ENCODE data around the gene SLC12A5. TPM values are rescaled to one million over a fixed set of nuclear protein-coding genes. Genes with fewer than 3 reads are reported as not detected.

SLC12A5 gene
- total and polyA plus RNA-seq, 2 donors (not counting 1 experiment from before 2014, with no cell fraction given) = 0.27 to 0.50 TPM

DNA sequence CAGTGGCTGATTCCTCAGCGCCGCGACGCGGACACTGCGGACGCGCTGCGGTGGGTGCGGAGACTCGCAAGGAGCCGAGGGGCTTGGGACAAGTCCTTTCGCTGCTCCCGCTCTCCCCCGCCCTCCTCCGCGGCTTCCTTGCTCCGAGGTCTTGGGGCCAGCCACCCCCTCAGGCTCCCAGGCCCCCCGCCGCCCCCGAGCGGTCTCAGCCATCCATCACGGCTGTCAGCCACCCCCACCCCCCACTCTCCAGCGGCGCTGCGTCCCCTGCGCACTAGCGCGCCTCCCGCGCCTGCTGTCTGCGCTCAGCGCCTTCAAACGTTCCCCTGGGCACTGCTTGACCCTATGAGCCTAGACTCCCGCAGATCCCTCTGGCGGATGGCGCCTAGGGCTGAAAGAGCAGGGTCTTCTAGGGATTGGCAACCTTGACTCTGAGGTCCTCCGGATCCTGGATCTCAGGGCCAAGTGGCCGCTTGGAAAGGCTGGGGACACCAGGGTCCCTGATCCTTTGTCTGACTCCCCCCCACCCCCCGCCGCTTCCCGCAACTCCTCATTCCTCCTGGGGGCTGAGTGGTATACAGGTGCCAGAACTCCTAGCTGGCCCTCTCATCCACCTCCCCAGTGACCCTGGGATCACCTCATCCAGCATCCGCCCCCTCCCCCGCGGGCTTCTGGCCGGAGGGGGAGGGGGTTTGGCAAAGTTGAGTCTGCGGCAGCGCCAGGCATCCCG, 1.4 kb downstream of the SLC12A5 start:
- Histone ChIP-seq H3K79me2 (ENCODE audit: control insufficient read depth, insufficient read depth, low read length) (no peaks in the 10 kb centered on the region), H3K9ac (ENCODE audit: insufficient read depth, low read length) (no peak overlapping the region), H4K20me1 (ENCODE audit: control insufficient read depth, extremely low read depth, insufficient read depth, low read length) (no peaks in the 10 kb centered on the region), H3K36me3 (ENCODE audit: control insufficient read depth, insufficient read depth, low read length) (no peaks in the 10 kb centered on the region), H3K4me1 (ENCODE audit: control insufficient read depth, extremely low read depth, insufficient read depth, low read length) (no peaks in the 10 kb centered on the region), H3K27me3 (ENCODE audit: control insufficient read depth, insufficient read depth, low read length) (peaks cover 30% of the 10 kb centered on the region), H3K4me3 (replicated peaks in 1 of 4; ENCODE audit: control extremely low read depth in 1 of 4, insufficient read depth in 1 of 4, low read depth in 3 of 4, low read length in 4 of 4) (no peak overlapping the region), H3K9me3 (ENCODE audit: control insufficient read depth, insufficient read depth, low read depth, low read length) (no peaks in the 10 kb centered on the region), H2AFZ (ENCODE audit: low read length) (no peak overlapping the region), H3K27ac (ENCODE audit: insufficient read depth, low read length) (no peak overlapping the region), H3K4me2 (ENCODE audit: extremely low read depth, insufficient read depth, low read length) (no peak overlapping the region)
- no peak for TF ChIP-seq EZH2 (IDR thresholded peaks at IDR 0.05; ENCODE audit: low read length, missing control alignments)
- TF ChIP-seq, protein P1, sequence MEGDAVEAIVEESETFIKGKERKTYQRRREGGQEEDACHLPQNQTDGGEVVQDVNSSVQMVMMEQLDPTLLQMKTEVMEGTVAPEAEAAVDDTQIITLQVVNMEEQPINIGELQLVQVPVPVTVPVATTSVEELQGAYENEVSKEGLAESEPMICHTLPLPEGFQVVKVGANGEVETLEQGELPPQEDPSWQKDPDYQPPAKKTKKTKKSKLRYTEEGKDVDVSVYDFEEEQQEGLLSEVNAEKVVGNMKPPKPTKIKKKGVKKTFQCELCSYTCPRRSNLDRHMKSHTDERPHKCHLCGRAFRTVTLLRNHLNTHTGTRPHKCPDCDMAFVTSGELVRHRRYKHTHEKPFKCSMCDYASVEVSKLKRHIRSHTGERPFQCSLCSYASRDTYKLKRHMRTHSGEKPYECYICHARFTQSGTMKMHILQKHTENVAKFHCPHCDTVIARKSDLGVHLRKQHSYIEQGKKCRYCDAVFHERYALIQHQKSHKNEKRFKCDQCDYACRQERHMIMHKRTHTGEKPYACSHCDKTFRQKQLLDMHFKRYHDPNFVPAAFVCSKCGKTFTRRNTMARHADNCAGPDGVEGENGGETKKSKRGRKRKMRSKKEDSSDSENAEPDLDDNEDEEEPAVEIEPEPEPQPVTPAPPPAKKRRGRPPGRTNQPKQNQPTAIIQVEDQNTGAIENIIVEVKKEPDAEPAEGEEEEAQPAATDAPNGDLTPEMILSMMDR (conservative IDR thresholded peaks at IDR 0.05 in 1 of 2, IDR thresholded peaks at IDR 0.05 in 1 of 2; ENCODE audit: low read depth in 1 of 2, low read length in 2 of 2) = no peak
- DNase-seq (ENCODE audit: low read depth in 2 of 2) = no peak

DNA sequence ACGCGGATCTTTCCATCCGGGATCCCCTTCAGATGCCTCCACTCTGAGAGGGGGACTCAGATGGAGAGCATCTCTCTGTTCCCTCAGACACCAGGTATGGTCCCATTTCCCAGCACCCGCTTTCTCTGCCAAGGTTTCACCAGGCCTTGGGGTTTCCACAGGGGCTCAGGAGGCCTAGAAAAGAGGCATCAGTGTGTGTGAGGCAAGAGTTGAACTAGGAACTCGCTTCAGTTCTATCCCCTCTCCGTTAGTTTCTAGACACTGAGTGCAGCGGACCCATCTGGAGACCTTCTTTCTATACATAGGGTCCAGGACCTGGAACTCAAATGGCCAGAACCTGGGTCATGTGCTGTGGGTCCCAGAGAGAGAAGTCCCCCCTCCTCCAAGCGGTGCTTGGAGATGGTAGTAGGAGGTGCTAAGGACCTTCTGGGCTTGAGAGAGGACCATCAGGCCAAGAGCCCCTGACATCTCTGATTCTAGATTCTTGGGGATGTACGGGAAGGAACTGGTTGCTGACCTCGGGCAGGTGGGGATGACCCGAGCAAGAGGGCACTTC, 2.1 kb downstream of the SLC12A5 start:
- H3K4me1 ChIP-seq (ENCODE audit: control insufficient read depth, extremely low read depth, insufficient read depth, low read length) = no peaks in the 10 kb centered on the region
- no peak overlapping the region for H2AFZ ChIP-seq (ENCODE audit: low read length)
- no peak overlapping the region for H3K9ac ChIP-seq (ENCODE audit: insufficient read depth, low read length)
- no peak for DNase-seq (ENCODE audit: low read depth in 2 of 2)
- TF ChIP-seq, protein P1 (conservative IDR thresholded peaks at IDR 0.05 in 1 of 2, IDR thresholded peaks at IDR 0.05 in 1 of 2; ENCODE audit: low read depth in 1 of 2, low read length in 2 of 2) = no peak
- peak; percentile 81 for TF ChIP-seq EZH2 (IDR thresholded peaks at IDR 0.05; ENCODE audit: low read length, missing control alignments)
- no peaks in the 10 kb centered on the region for H3K9me3 ChIP-seq (ENCODE audit: control insufficient read depth, insufficient read depth, low read depth, low read length)
- H3K36me3 ChIP-seq (ENCODE audit: control insufficient read depth, insufficient read depth, low read length) = no peaks in the 10 kb centered on the region
- no peak overlapping the region for H3K4me2 ChIP-seq (ENCODE audit: extremely low read depth, insufficient read depth, low read length)
- peaks cover 30% of the 10 kb centered on the region for H3K27me3 ChIP-seq (ENCODE audit: control insufficient read depth, insufficient read depth, low read length)
- H3K27ac ChIP-seq (ENCODE audit: insufficient read depth, low read length) = no peak overlapping the region
- H3K4me3 ChIP-seq (replicated peaks in 1 of 4; ENCODE audit: control extremely low read depth in 1 of 4, insufficient read depth in 1 of 4, low read depth in 3 of 4, low read length in 4 of 4) = no peak overlapping the region
- H4K20me1 ChIP-seq (ENCODE audit: control insufficient read depth, extremely low read depth, insufficient read depth, low read length) = no peaks in the 10 kb centered on the region
- no peaks in the 10 kb centered on the region for H3K79me2 ChIP-seq (ENCODE audit: control insufficient read depth, insufficient read depth, low read length)

DNA sequence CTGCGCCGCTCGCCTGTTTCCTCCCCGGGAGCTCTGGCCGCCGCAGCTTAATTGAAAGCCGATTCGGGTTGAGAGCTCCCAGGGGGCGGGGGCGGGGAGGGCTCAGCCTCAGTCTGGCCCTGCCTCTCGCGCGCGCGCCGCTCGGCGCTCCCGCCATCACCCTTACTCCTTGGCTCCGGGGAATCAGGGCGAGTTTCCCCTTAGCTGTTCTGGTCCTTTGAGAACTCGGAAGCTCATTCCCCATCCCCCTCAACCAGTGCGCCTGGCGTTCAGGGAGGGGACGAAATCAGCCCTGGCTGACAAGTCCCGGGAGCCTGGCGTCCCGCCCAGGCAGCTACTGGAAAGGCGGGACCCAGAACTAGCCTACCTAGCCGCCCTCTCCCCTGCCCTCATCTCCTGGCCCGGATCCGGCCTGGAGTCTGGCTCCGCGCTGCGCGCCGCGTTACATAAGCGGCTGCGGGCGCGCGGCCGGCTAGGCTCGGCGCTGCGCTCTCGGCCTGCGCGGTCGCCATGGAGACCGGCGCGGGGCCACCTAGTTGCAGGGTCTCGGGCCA, 2.8 kb downstream of the SLC12A5 start:
- TF ChIP-seq EZH2 (IDR thresholded peaks at IDR 0.05; ENCODE audit: low read length, missing control alignments) = no peak
- Histone ChIP-seq H3K36me3 (ENCODE audit: control insufficient read depth, insufficient read depth, low read length) (no peaks in the 10 kb centered on the region), H3K27ac (ENCODE audit: insufficient read depth, low read length) (no peak overlapping the region), H3K4me1 (ENCODE audit: control insufficient read depth, extremely low read depth, insufficient read depth, low read length) (no peaks in the 10 kb centered on the region), H3K9ac (ENCODE audit: insufficient read depth, low read length) (no peak overlapping the region), H3K27me3 (ENCODE audit: control insufficient read depth, insufficient read depth, low read length) (peaks cover 30% of the 10 kb centered on the region), H3K79me2 (ENCODE audit: control insufficient read depth, insufficient read depth, low read length) (no peaks in the 10 kb centered on the region), H4K20me1 (ENCODE audit: control insufficient read depth, extremely low read depth, insufficient read depth, low read length) (no peaks in the 10 kb centered on the region), H2AFZ (ENCODE audit: low read length) (no peak overlapping the region), H3K9me3 (ENCODE audit: control insufficient read depth, insufficient read depth, low read depth, low read length) (no peaks in the 10 kb centered on the region), H3K4me2 (ENCODE audit: extremely low read depth, insufficient read depth, low read length) (no peak overlapping the region), H3K4me3 (replicated peaks in 1 of 4; ENCODE audit: control extremely low read depth in 1 of 4, insufficient read depth in 1 of 4, low read depth in 3 of 4, low read length in 4 of 4) (peak overlapping the region in 1 of 4 experiments; percentile 28)
- no peak for DNase-seq (ENCODE audit: low read depth in 2 of 2)
